Measurements from ENCODE around the gene HPS1. TPM values are rescaled to one million over a fixed set of nuclear protein-coding genes. Genes with fewer than 3 reads are reported as not detected.
A peak's percentile ranks its signal among the peaks of the same experiment; 100 is the strongest.

Gene HPS1
- total and polyA plus RNA-seq, 8 donors, result 24.6 to 38.7 (median 29.4) TPM

DNA sequence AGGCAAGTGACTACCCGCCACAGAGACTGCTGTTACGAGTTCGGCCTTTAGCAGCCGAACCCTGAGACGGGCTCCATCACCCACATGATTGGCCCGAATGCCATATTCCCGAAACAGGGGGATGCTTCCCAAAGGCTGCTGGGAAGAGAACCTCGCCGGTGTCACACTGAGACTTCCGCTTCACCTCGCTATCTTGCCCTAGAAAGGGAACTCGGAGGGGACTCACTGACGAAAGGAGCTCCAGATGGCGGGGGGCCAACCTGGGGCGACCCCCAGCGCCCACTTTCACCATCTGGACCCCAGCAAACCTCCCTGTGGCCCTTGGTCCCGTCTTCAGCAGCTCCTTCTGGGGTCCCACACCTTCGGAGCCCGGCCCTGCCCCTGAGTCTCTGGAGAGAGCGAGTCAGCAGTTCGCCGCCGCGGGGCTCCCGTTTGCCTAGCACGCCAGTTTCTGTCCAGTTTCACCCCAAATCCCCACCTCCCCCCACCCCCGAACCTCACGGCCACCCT, 529 bp downstream of the HPS1 start:
- peaks cover 0 to 12% (median 0%) of the 10 kb centered on the region in 3 donors for H3K4me1 ChIP-seq
- peak overlapping the region; percentile 56 to 86 (median 78) for H3K4me3 ChIP-seq
- FAIRE-seq (no peak), ATAC-seq (peak; percentile 45 to 71 (median 64)), DNase-seq (peak; percentile 19 to 85 (median 54))
- WGBS, 2 donors, result 1 to 3% methylated on average over 28 of the region's 28 CpGs
- intact Hi-C loops (cut with DNase I), result no loop called here
- H3K27me3 ChIP-seq, result no peaks in the 10 kb centered on the region
- no peaks in the 10 kb centered on the region for H3K9me3 ChIP-seq
- TF ChIP-seq, protein P1, sequence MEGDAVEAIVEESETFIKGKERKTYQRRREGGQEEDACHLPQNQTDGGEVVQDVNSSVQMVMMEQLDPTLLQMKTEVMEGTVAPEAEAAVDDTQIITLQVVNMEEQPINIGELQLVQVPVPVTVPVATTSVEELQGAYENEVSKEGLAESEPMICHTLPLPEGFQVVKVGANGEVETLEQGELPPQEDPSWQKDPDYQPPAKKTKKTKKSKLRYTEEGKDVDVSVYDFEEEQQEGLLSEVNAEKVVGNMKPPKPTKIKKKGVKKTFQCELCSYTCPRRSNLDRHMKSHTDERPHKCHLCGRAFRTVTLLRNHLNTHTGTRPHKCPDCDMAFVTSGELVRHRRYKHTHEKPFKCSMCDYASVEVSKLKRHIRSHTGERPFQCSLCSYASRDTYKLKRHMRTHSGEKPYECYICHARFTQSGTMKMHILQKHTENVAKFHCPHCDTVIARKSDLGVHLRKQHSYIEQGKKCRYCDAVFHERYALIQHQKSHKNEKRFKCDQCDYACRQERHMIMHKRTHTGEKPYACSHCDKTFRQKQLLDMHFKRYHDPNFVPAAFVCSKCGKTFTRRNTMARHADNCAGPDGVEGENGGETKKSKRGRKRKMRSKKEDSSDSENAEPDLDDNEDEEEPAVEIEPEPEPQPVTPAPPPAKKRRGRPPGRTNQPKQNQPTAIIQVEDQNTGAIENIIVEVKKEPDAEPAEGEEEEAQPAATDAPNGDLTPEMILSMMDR (IDR thresholded peaks at IDR 0.05), result no peak
- peak overlapping the region; percentile 68 to 87 (median 80) for H3K27ac ChIP-seq
- H3K36me3 ChIP-seq, result peaks cover 0 to 17% (median 0%) of the 10 kb centered on the region in 3 donors

DNA sequence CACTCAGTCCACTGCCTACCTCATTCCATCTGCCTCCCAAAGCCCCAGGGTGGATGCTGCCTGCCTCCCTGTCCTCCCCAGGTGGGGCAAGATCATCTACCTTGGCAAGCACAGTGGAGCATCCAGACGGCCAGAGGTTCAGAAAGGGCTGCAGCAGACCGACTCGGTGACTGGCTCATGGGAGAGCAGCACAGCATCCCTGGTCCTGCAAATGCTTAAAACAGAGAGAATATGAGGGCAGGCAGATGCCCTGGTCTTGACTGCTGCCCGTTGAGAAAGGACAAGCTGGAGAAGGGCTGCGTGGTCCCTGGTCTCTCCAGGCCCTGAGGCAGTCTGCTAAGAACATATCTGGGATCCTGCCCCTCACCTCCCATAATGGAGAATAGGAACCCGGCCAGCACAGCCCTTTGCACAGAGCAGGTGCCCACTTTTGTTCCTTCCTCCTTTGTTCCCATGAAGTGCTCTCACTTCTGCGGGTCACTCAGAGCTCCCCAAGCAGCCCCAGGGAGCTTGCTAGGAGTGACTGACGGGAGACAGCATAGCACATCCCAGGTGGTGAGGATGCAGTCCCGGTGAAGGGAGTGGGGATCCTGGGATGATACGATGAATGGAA, 1.4 kb downstream of the HPS1 start:
- FAIRE-seq, result no peak
- intact Hi-C loops (cut with DNase I), result no loop called here
- DNase-seq, result no peak

DNA sequence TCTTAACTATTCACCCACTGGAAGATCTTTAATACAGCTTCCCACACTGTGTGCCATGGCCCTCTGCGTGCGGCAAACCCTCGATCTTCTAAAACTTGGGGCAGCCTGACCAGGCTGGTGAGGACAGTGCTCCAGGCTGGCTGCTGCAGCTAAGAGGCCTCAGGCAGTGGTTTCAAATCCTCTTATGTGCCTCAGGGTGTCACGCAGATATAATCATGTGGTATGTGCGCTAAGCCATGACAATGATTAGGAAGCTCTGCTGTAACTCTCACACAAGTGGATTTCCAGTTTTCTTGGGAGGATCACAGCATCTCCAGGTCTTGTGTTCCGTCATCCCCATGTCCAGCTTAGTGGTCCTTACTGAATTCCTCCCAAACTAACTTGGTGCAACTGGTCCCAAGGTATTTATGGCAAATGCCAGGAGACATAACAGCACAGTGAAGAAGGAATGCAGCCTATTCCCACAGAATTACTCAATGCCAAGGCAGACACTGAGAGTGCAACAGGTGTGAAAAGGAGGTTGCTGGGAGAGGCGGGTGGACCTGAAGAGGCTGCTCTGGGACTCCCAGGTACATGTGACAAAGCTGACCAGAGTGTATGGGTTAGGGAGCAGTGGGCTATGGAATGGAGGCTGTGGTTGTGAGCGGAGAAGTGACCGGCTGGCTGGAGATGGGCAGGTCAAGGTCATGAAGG, 2.3 kb downstream of the HPS1 start:
- DNase-seq (no peak), ATAC-seq (no peak), FAIRE-seq (no peak)
- H3K36me3 ChIP-seq, result peaks cover 0 to 17% (median 0%) of the 10 kb centered on the region in 3 donors
- H3K27me3 ChIP-seq, result no peaks in the 10 kb centered on the region
- 87 to 89% methylated on average over 9 of the region's 9 CpGs for WGBS, 2 donors
- TF ChIP-seq, protein P1 (IDR thresholded peaks at IDR 0.05), result no peak
- intact Hi-C loops (cut with DNase I), result no loop called here
- no peaks in the 10 kb centered on the region for H3K9me3 ChIP-seq
- no peak overlapping the region for H3K4me3 ChIP-seq
- peaks cover 0 to 3% (median 0%) of the 10 kb centered on the region in 3 donors for H3K4me1 ChIP-seq
- no peak overlapping the region for H3K27ac ChIP-seq

More for the DNA sequence above, 1.4 kb downstream of the HPS1 start:
- H3K36me3 ChIP-seq, result peaks cover 0 to 17% (median 0%) of the 10 kb centered on the region in 3 donors
- peaks cover 0 to 7% (median 0%) of the 10 kb centered on the region in 3 donors for H3K4me1 ChIP-seq
- no peaks in the 10 kb centered on the region for H3K9me3 ChIP-seq
- no peaks in the 10 kb centered on the region for H3K27me3 ChIP-seq
- H3K27ac ChIP-seq, result peak overlapping the region in 1 of 4 donors; percentile 87
- WGBS, 2 donors, result 73 to 80% methylated on average over 10 of the region's 10 CpGs
- H3K4me3 ChIP-seq, result peak overlapping the region in 2 of 4 donors; percentile 85 to 86
- TF ChIP-seq, protein P1 (IDR thresholded peaks at IDR 0.05), result no peak
- no peak for ATAC-seq

DNA sequence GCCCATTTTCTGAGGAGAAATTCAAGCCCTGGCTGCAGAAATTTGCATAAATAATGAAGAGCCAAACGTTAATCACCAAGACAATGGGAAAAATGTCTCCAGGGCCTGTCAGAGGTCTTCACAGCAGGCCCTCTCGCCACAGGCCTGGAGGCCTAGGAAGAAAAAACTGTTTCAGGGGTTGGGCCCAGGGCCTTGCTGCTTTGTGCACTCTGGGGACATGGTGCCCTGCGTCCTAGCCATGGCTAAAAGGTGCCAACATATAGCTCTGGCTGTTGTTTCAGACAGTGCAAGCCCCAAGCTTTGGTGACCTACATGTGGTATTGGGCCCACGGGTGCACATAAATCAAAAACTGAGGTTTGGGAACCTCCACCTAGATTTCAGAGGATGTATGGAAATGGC, 8.0 kb downstream of the HPS1 start:
- no peaks in the 10 kb centered on the region for H3K4me1 ChIP-seq
- intact Hi-C loops (cut with DNase I), result no loop called here
- TF ChIP-seq, protein P1 (IDR thresholded peaks at IDR 0.05), result no peak
- WGBS, 2 donors, result 93 to 94% methylated on average over 4 of the region's 4 CpGs
- FAIRE-seq (no peak), DNase-seq (no peak), ATAC-seq (no peak)
- no peaks in the 10 kb centered on the region for H3K9me3 ChIP-seq
- no peak overlapping the region for H3K4me3 ChIP-seq
- H3K36me3 ChIP-seq, result peaks cover 5 to 29% (median 8%) of the 10 kb centered on the region in 3 donors
- no peak overlapping the region for H3K27ac ChIP-seq
- no peaks in the 10 kb centered on the region for H3K27me3 ChIP-seq

Measured in pancreas (tissue), 10 donors.